HG03066 (cell line): ENCODE data around the gene ZBP1.

ENCODE experiments used
- ATAC-seq: cut with Tn5 transposase; IDR thresholded peaks from one replicate; pipeline ENCODE4 v1.9.1; 2021; ENCODE audit warnings: low read depth; ENCODE audit not compliant: unreplicated experiment

ZBP1 gene

GRCh38 chr20:57561356-57562279 lies 58.6 kb downstream of the ZBP1 start:
- no peak for ATAC-seq

GRCh38 chr20:57560554-57561355 lies 59.5 kb downstream of the ZBP1 start, which contains the start of gene PCK1:
PCK1 (plus strand) TSS chr20:57561110; CDS start chr20:57561412, 302 bp downstream.
- no peak for ATAC-seq

GRCh38 chr20:57559658-57560553 lies 60.3 kb downstream of the ZBP1 start:
- no peak for ATAC-seq

GRCh38 chr20:57559289-57559634 lies 61.0 kb downstream of the ZBP1 start:
- no peak for ATAC-seq

DNA sequence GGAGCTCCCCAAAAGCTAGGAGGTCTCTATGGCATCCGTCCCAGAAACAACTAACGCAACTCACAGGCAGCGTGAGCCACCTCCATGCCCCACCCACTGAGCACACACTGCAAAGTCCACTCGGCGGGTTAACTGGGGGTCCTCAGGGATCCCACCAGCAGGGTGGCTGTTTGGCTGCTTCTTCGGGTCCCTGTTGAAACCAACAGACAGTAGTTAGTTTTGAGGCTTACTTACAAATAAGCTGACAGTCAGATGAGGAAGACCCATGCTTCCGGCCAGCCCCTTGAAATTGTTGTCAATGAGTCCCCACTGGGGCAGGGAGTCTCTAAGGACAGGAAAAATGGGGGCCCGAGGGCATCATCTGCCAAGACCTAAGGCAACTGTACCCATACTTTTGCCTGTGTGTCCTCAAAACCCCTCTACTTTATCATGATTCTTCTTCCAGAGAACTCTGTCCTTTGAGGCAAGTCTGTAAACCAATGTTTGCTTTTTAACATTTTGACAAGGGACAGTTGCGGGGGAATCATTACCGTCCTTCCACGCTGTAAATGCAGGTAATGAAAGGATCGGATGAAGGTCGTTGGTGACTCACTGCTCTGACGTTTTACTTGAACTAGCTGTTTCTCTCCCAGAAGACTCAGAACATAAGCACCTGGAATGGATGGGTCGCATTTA lies 61.5 kb downstream of the ZBP1 start:
- ATAC-seq, result no peak

DNA sequence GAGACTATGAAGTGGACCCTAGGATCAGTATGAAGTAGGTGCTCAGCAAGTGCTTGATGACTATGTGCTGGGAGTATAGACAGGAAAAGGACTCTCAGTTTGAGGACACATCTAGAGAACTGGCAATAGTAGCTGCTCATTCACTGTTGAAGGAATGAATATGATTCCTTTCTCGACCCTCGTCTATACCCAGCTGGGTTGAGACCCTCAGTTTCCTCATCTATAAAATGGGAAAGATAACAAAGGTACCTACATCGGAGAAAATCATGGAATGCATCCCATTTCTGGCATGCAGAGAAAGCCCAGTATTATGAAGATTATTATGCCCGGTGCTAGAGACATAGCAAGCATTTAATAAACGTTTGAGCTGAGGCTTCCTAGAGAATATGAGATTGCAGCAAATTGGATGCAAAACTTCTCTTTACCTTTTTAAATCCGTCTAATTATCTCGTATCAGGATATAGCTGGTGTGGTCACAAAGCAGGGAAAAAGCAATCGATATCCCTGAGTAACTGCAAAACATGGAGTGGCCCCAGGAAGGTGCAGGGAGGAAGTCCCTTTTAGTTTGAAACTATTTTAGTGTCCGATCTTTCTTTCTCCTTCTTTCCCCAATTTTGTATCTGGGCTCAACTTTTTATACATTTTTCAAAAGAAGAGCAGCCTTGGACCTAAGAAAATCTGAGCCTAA lies 62.2 kb downstream of the ZBP1 start:
- ATAC-seq, result no peak

- ATAC-seq, result no peak
These were observed 63.3 kb downstream of the ZBP1 start for GRCh38 chr20:57556980-57557274.

- no peak for ATAC-seq
These were observed 64.6 kb downstream of the ZBP1 start for GRCh38 chr20:57555457-57556184.
